ENCODE results near the gene ASIC4. TPM values are rescaled to one million over a fixed set of nuclear protein-coding genes. Genes with fewer than 3 reads are reported as not detected.
A peak's percentile ranks its signal among the peaks of the same experiment; 100 is the strongest.

Gene ASIC4
- total and polyA plus RNA-seq, 2 of the 8 experiments (the other 6 are each of a cell fraction or from before 2014, with no cell fraction given): 0.12 to 0.22 TPM

DNA sequence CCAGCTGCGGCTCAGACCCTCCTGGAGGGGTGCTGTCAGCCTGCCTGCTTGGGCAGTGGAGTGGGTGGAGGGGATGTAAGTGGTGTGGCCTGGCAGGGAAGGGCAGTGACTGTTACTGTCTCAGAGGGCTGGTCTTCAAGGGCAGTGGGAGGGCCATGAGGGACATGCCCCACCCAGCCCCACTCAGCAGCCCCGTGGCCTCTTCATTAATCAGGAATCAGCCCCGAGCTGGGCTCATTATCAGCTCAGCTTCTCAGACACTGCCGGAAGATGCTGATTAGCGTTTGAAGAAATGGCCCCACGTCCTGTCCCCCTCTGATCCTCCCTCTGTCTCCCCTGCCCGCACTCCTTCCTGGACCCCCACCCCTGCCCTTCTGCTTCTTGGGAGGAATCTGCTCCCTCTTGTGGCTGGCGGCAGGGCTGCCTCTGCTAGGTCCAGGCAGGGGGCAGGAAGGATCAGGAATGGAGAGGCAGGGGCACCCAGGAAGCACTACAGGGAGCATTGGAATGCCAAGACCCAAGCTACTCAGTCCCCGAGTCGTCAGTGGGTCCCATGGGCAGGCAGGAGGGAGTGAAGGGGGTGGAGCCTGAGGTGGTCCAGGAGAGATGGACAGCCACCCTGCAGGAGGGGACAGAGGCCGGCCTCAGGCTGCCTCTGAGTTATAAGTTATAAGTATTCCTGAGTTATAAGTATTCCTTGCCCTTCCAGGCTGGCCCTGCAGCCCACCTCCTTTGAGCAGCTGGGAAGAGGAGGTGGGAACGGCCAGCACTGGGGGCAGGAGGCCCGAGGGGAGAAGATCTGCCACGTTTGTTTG, 7.0 kb downstream of the ASIC4 start (continued):
- TF ChIP-seq MAFK (IDR thresholded peaks at IDR 0.05; ENCODE audit: low read depth, low read length) (no peak), KDM1A (IDR thresholded peaks at IDR 0.05; ENCODE audit: borderline replicate concordance, low read length) (no peak), FOSL1 (IDR thresholded peaks at IDR 0.05; ENCODE audit: insufficient read depth, low read depth, low read length) (no peak), EP300 (IDR thresholded peaks at IDR 0.05; ENCODE audit: borderline replicate concordance in 1 of 2, low read depth in 2 of 2, low read length in 2 of 2) (0 out of 3 replicates have a peak, but pooled peaks of 1 of the 2 experiments have one; percentile 54), TAF1 (IDR thresholded peaks at IDR 0.05; ENCODE audit: low read depth, low read length) (no peak), KDM5A (IDR thresholded peaks at IDR 0.05; ENCODE audit: low read length) (no peak), TBP (IDR thresholded peaks at IDR 0.05; ENCODE audit: low read depth, low read length) (no peak), SP2 (IDR thresholded peaks at IDR 0.05; ENCODE audit: low read length) (no peak), TAF7 (optimal IDR thresholded peaks at IDR 0.05; ENCODE audit: borderline replicate concordance, low read depth, low read length) (no peak), YY1 (IDR thresholded peaks at IDR 0.05; ENCODE audit: low read depth, low read length) (peak; percentile 57), ZNF274 (IDR thresholded peaks at IDR 0.05; ENCODE audit: borderline replicate concordance, extremely low read depth, low read length) (no peak), SIN3A (conservative IDR thresholded peaks at IDR 0.05 in 1 of 2, IDR thresholded peaks at IDR 0.05 in 1 of 2; ENCODE audit: low read depth in 1 of 2, low read length in 2 of 2) (no peak), RAD21 (IDR thresholded peaks at IDR 0.05 in 1 of 2, conservative IDR thresholded peaks at IDR 0.05 in 1 of 2; ENCODE audit: low read depth in 2 of 2, low read length in 2 of 2) (peak; percentile 64 to 79), TEAD4 (IDR thresholded peaks at IDR 0.05; ENCODE audit: low read depth, low read length) (peak; percentile 57; the same call in 1 of the 2 replicates), POLR2AphosphoS5 (IDR thresholded peaks at IDR 0.05; ENCODE audit: low read depth, low read length) (no peak), GABPA (IDR thresholded peaks at IDR 0.05; ENCODE audit: borderline replicate concordance, insufficient read depth, low read length) (no peak), SUZ12 (IDR thresholded peaks at IDR 0.05; ENCODE audit: low read length) (no peak)
- TF ChIP-seq, protein P1, sequence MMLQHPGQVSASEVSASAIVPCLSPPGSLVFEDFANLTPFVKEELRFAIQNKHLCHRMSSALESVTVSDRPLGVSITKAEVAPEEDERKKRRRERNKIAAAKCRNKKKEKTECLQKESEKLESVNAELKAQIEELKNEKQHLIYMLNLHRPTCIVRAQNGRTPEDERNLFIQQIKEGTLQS (IDR thresholded peaks at IDR 0.05; ENCODE audit: insufficient read depth, low read depth, low read length): no peak
- TF ChIP-seq, protein P2, sequence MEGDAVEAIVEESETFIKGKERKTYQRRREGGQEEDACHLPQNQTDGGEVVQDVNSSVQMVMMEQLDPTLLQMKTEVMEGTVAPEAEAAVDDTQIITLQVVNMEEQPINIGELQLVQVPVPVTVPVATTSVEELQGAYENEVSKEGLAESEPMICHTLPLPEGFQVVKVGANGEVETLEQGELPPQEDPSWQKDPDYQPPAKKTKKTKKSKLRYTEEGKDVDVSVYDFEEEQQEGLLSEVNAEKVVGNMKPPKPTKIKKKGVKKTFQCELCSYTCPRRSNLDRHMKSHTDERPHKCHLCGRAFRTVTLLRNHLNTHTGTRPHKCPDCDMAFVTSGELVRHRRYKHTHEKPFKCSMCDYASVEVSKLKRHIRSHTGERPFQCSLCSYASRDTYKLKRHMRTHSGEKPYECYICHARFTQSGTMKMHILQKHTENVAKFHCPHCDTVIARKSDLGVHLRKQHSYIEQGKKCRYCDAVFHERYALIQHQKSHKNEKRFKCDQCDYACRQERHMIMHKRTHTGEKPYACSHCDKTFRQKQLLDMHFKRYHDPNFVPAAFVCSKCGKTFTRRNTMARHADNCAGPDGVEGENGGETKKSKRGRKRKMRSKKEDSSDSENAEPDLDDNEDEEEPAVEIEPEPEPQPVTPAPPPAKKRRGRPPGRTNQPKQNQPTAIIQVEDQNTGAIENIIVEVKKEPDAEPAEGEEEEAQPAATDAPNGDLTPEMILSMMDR (IDR thresholded peaks at IDR 0.05; ENCODE audit: control extremely low read depth in 1 of 3, insufficient read depth in 1 of 3, low read depth in 1 of 3, low read length in 3 of 3): peak in 2 of 3 experiments; percentile 92 to 94; a peak in 3 of 4 replicates
